GM23248 (cell line): ENCODE measurements around the gene ATP2B2.

Experiments
- EZH2 ChIP-seq: fragments of 200-600 bp; sonication (generic); IDR thresholded peaks from 2 replicates; pipeline ENCODE4 v1.6.1; 2018; ENCODE audit warnings: antibody characterized with exemption, mild to moderate bottlenecking; ENCODE audit not compliant: insufficient read depth, poor library complexity, severe bottlenecking
- EZH2phosphoT487 ChIP-seq: fragments of 200-600 bp; sonication (generic); IDR thresholded peaks from 2 replicates; pipeline ENCODE4 v1.6.1; 2018; ENCODE audit warnings: antibody characterized with exemption, moderate library complexity, mild to moderate bottlenecking, low read depth; ENCODE audit not compliant: insufficient read depth

- no peak for TF ChIP-seq EZH2
- no peak for TF ChIP-seq EZH2phosphoT487
These were observed 17.4 kb upstream of the ATP2B2 start for GRCh38 chr3:10522646-10523303.
